Measurements from ENCODE around the gene AOC2. TPM values are rescaled to one million over a fixed set of nuclear protein-coding genes. Genes with fewer than 3 reads are reported as not detected.
"Not testable (repeated sequence)": the region's sequence is repeated elsewhere in the genome, so short reads cannot be mapped to it uniquely, and the experiment has no call there.

Gene AOC2
- total RNA-seq, 1 experiment from 2014 or later, result 11.0 TPM

GRCh38 chr17:42872251-42872965, 28.0 kb downstream of the AOC2 start (continued):
- no peak for TF ChIP-seq SP1 (CRISPR knock-in tag; conservative IDR thresholded peaks at IDR 0.05)

- peaks cover 27% of the 10 kb centered on the region for H3K27me3 Mint-ChIP-seq (ENCODE audit: low read depth)
- peaks cover 27% of the 10 kb centered on the region for H3K9me3 Mint-ChIP-seq
- peaks cover 11% of the 10 kb centered on the region for H3K4me1 Mint-ChIP-seq
- ChIA-PET CTCF (interaction anchor here (1.0 to 1.2 kb wide), 4 partner anchors 19 to 64 kb away, joined by 3 to 8 read pairs (median 3); no protein-coding TSS in a partner anchor), POLR2A (no interaction called here)
- no peak overlapping the region for H3K27ac Mint-ChIP-seq
- DNase-seq (ENCODE audit: low spot score) (no peak), ATAC-seq (no peak)
- H3K36me3 Mint-ChIP-seq, result peaks cover 12% of the 10 kb centered on the region
- no peak overlapping the region for H3K4me3 Mint-ChIP-seq
- TF ChIP-seq ZSCAN18 (CRISPR knock-in tag; IDR thresholded peaks at IDR 0.05), result no peak
- TF ChIP-seq TCF7 (CRISPR knock-in tag; IDR thresholded peaks at IDR 0.05; ENCODE audit: low read depth), result no peak
- TF ChIP-seq, protein P1, sequence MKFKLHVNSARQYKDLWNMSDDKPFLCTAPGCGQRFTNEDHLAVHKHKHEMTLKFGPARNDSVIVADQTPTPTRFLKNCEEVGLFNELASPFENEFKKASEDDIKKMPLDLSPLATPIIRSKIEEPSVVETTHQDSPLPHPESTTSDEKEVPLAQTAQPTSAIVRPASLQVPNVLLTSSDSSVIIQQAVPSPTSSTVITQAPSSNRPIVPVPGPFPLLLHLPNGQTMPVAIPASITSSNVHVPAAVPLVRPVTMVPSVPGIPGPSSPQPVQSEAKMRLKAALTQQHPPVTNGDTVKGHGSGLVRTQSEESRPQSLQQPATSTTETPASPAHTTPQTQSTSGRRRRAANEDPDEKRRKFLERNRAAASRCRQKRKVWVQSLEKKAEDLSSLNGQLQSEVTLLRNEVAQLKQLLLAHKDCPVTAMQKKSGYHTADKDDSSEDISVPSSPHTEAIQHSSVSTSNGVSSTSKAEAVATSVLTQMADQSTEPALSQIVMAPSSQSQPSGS (CRISPR knock-in tag; IDR thresholded peaks at IDR 0.05; ENCODE audit: borderline replicate concordance, low read depth), result no peak
- TF ChIP-seq PREB (CRISPR knock-in tag; IDR thresholded peaks at IDR 0.05; ENCODE audit: borderline replicate concordance), result no peak
- no peak for TF ChIP-seq TP53 (CRISPR knock-in tag; IDR thresholded peaks at IDR 0.05)
- TF ChIP-seq TEAD1 (CRISPR knock-in tag; IDR thresholded peaks at IDR 0.05), result no peak
- TF ChIP-seq ZNF138 (CRISPR knock-in tag; conservative IDR thresholded peaks at IDR 0.05), result no peak
- no peak for TF ChIP-seq JUN (CRISPR knock-in tag; IDR thresholded peaks at IDR 0.05)
- TF ChIP-seq, protein P2, sequence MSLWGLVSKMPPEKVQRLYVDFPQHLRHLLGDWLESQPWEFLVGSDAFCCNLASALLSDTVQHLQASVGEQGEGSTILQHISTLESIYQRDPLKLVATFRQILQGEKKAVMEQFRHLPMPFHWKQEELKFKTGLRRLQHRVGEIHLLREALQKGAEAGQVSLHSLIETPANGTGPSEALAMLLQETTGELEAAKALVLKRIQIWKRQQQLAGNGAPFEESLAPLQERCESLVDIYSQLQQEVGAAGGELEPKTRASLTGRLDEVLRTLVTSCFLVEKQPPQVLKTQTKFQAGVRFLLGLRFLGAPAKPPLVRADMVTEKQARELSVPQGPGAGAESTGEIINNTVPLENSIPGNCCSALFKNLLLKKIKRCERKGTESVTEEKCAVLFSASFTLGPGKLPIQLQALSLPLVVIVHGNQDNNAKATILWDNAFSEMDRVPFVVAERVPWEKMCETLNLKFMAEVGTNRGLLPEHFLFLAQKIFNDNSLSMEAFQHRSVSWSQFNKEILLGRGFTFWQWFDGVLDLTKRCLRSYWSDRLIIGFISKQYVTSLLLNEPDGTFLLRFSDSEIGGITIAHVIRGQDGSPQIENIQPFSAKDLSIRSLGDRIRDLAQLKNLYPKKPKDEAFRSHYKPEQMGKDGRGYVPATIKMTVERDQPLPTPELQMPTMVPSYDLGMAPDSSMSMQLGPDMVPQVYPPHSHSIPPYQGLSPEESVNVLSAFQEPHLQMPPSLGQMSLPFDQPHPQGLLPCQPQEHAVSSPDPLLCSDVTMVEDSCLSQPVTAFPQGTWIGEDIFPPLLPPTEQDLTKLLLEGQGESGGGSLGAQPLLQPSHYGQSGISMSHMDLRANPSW (CRISPR knock-in tag; conservative IDR thresholded peaks at IDR 0.05; ENCODE audit: low read depth), result no peak
- no peak for TF ChIP-seq ZNF416 (CRISPR knock-in tag; IDR thresholded peaks at IDR 0.05)
- no peak for TF ChIP-seq ZNF671 (CRISPR knock-in tag; IDR thresholded peaks at IDR 0.05)
- TF ChIP-seq CREB1 (CRISPR knock-in tag; IDR thresholded peaks at IDR 0.05), result no peak
- TF ChIP-seq FOXP1 (CRISPR knock-in tag; IDR thresholded peaks at IDR 0.05; ENCODE audit: borderline replicate concordance), result no peak
- no peak for TF ChIP-seq SP1 (CRISPR knock-in tag; conservative IDR thresholded peaks at IDR 0.05)
- TF ChIP-seq SMAD4 (CRISPR knock-in tag; IDR thresholded peaks at IDR 0.05), result no peak
- TF ChIP-seq ESRRA (CRISPR knock-in tag; IDR thresholded peaks at IDR 0.05; ENCODE audit: borderline replicate concordance), result no peak
- TF ChIP-seq, protein P3, sequence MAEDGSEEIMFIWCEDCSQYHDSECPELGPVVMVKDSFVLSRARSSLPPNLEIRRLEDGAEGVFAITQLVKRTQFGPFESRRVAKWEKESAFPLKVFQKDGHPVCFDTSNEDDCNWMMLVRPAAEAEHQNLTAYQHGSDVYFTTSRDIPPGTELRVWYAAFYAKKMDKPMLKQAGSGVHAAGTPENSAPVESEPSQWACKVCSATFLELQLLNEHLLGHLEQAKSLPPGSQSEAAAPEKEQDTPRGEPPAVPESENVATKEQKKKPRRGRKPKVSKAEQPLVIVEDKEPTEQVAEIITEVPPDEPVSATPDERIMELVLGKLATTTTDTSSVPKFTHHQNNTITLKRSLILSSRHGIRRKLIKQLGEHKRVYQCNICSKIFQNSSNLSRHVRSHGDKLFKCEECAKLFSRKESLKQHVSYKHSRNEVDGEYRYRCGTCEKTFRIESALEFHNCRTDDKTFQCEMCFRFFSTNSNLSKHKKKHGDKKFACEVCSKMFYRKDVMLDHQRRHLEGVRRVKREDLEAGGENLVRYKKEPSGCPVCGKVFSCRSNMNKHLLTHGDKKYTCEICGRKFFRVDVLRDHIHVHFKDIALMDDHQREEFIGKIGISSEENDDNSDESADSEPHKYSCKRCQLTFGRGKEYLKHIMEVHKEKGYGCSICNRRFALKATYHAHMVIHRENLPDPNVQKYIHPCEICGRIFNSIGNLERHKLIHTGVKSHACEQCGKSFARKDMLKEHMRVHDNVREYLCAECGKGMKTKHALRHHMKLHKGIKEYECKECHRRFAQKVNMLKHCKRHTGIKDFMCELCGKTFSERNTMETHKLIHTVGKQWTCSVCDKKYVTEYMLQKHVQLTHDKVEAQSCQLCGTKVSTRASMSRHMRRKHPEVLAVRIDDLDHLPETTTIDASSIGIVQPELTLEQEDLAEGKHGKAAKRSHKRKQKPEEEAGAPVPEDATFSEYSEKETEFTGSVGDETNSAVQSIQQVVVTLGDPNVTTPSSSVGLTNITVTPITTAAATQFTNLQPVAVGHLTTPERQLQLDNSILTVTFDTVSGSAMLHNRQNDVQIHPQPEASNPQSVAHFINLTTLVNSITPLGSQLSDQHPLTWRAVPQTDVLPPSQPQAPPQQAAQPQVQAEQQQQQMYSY (CRISPR knock-in tag; IDR thresholded peaks at IDR 0.05), result no peak
- TF ChIP-seq NFE2L1 (CRISPR knock-in tag; IDR thresholded peaks at IDR 0.05), result no peak
- no peak for TF ChIP-seq ELF4 (CRISPR knock-in tag; IDR thresholded peaks at IDR 0.05; ENCODE audit: low read depth)
These were observed 28.9 kb downstream of the AOC2 start for GRCh38 chr17:42873315-42873714.

DNA sequence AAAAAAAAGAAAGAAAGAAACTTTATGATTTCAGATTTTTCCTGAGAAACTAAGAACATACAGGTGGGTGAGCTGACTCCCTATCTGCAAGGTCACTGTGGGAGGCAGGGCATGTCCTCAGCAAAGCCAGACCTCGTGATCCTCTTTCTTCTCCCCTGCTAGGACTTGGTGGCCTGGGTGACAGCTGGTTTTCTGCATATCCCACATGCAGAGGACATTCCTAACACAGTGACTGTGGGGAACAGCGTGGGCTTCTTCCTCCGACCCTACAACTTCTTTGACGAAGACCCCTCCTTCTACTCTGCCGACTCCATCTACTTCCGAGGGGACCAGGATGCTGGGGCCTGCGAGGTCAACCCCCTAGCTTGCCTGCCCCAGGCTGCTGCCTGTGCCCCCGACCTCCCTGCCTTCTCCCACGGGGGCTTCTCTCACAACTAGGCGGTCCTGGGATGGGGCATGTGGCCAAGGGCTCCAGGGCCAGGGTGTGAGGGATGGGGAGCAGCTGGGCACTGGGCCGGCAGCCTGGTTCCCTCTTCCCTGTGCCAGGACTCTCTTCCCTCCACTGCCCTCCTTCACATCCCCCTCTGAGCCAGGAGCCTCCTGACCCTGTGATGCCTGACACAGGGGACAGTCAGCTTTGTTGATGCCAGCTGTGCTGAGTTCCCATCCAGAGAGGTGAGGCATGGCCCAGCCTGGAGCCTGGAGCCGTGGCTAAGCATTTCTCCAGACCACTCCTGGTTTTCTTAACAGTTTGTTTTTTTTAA, 29.7 kb downstream of the AOC2 start:
- H3K27ac Mint-ChIP-seq; DNase-seq (ENCODE audit: low spot score); POLR2A ChIA-PET; ATAC-seq; H3K4me3 Mint-ChIP-seq: not testable (repeated sequence)
- peaks cover 34% of the 10 kb centered on the region for H3K27me3 Mint-ChIP-seq (ENCODE audit: low read depth)
- H3K4me1 Mint-ChIP-seq, result peaks cover 16% of the 10 kb centered on the region
- H3K36me3 Mint-ChIP-seq, result peaks cover 12% of the 10 kb centered on the region
- H3K9me3 Mint-ChIP-seq, result peaks cover 27% of the 10 kb centered on the region
- CTCF ChIA-PET, result interaction anchor here (1.0 to 1.2 kb wide), 4 partner anchors 20 to 64 kb away, joined by 3 to 8 read pairs (median 3); no protein-coding TSS in a partner anchor
